ENCODE measurements around the gene ABCC4. TPM values are rescaled to one million over a fixed set of nuclear protein-coding genes. Genes with fewer than 3 reads are reported as not detected.

Gene ABCC4, protein sequence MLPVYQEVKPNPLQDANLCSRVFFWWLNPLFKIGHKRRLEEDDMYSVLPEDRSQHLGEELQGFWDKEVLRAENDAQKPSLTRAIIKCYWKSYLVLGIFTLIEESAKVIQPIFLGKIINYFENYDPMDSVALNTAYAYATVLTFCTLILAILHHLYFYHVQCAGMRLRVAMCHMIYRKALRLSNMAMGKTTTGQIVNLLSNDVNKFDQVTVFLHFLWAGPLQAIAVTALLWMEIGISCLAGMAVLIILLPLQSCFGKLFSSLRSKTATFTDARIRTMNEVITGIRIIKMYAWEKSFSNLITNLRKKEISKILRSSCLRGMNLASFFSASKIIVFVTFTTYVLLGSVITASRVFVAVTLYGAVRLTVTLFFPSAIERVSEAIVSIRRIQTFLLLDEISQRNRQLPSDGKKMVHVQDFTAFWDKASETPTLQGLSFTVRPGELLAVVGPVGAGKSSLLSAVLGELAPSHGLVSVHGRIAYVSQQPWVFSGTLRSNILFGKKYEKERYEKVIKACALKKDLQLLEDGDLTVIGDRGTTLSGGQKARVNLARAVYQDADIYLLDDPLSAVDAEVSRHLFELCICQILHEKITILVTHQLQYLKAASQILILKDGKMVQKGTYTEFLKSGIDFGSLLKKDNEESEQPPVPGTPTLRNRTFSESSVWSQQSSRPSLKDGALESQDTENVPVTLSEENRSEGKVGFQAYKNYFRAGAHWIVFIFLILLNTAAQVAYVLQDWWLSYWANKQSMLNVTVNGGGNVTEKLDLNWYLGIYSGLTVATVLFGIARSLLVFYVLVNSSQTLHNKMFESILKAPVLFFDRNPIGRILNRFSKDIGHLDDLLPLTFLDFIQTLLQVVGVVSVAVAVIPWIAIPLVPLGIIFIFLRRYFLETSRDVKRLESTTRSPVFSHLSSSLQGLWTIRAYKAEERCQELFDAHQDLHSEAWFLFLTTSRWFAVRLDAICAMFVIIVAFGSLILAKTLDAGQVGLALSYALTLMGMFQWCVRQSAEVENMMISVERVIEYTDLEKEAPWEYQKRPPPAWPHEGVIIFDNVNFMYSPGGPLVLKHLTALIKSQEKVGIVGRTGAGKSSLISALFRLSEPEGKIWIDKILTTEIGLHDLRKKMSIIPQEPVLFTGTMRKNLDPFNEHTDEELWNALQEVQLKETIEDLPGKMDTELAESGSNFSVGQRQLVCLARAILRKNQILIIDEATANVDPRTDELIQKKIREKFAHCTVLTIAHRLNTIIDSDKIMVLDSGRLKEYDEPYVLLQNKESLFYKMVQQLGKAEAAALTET (N-terminal part only)
- polyA plus RNA-seq (2014; cell fraction: cytosol; rRNA removed): 18.1 and 18.7 TPM in 2 replicates
- 9.0 and 9.7 TPM in 2 replicates for polyA plus RNA-seq (2014; cell fraction: nucleus; rRNA removed)

GRCh38 chr13:95301183-95301967 is at the start of gene ABCC4:
Gene ABCC4, minus strand, starts transcription at chr13:95301451. Its CDS starts 137 bp downstream, at chr13:95301314.
- DNase-seq (ENCODE audit: low spot score): peak; percentile 82

- no peak for DNase-seq (ENCODE audit: low spot score)
Measured at GRCh38 chr13:95349267-95349666, 48.0 kb upstream of the ABCC4 start.

- DNase-seq (ENCODE audit: low spot score): no peak
Measured at GRCh38 chr13:95343944-95344343, 42.7 kb upstream of the ABCC4 start.

DNA sequence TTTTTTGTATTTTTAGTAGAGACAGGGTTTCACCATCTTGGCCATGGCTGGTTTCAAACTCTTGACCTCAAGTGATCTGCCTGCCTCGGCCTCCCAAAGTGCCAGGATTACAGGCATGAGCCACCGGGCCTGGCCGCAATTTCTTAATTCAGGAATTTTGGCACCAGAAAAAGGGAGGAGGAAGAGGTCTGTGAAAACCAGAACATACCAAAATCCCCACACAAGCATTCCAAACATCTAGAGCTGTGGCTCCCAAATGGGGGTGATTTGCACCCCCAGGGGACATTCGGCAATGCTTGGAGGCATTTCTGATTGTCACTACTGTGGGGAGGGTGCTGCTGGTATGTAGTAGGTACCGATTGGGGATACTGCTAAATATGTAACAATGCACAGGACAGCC is 40.2 kb upstream of the ABCC4 start:
- DNase-seq (ENCODE audit: low spot score): no peak

DNA sequence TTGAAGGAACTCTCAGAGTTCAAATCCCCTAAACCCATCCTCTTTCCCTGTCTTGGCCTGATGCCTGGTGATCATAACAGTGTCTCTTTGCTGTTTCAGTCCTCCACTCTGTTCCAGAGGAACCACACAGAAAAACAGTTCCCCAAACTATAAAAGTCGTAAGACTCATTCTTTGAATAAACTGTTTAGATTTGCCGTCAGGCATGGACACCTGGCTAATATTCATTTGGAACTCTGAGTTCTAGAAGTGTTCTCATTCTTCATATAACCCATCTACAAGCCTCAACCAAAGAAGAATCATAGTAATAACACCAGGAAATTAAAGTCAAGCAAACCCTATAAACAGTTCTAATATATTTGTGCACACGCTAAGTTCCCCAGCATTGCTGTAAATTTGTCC is 37.7 kb upstream of the ABCC4 start:
- DNase-seq (ENCODE audit: low spot score): no peak

GRCh38 chr13:95337597-95337996 is 36.3 kb upstream of the ABCC4 start:
- no peak for DNase-seq (ENCODE audit: low spot score)

GRCh38 chr13:95335667-95336066 is 34.4 kb upstream of the ABCC4 start:
- no peak for DNase-seq (ENCODE audit: low spot score)

DNA sequence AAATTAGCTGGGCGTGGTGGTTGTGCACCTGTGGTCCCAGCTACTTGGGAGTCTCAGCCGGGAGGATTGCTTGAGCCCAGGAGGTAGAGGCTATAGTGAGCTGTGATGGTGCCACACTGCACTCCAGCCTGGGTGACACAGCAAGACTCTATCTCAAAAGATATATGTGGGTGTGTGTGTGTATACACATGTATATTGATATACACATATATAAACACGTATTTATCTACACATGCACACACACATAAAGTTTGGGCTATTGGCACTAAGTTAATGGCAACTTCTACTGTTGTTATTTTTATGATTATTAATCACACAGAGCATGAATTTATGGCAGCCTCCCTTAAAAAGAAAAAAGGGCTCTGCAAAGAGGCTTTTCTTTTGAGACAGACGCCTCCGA is 27.1 kb upstream of the ABCC4 start:
- DNase-seq (ENCODE audit: low spot score): no peak

GRCh38 chr13:95327190-95327589 is 25.9 kb upstream of the ABCC4 start:
- DNase-seq (ENCODE audit: low spot score): no peak

DNA sequence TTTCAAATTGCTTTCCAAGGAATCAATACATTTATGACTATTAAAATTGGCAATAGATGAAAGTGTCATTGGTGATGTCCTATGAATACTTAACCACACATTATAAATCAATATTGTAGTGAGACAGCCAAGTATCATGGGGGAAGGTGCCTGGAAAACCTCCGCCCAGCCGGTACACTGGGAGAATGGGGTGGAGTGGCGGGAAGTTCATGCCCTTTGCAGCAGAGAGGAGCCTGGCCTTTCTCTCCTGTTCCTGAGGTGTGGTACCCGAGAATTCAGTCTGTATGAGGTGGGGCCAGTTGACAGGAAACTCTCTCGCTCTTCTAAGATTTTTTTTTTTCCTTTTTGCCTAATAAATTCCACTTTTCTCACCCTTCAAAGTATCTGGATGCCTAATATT is 25.4 kb upstream of the ABCC4 start:
- no peak for DNase-seq (ENCODE audit: low spot score)

DNA sequence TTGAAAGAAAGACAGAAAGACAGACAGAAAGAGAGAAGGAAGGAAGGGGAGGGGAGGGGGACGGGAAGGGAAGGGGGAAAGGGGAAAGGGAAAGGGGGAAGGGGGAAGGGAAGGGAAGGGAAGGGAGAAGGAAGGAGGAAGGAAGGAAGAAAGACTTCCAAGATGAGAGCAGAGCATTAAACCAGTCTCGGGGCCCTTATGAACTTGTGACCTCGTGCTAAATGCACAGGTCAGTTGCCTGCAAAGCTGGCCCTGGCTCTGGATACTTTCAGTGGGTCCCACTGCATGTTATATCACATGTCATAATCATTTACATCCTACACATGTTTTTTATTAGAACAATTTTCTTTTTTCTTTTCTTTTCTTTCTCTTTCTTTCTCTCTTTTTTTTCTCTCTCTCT is 24.2 kb upstream of the ABCC4 start:
- DNase-seq (ENCODE audit: low spot score): no peak

- DNase-seq (ENCODE audit: low spot score): no peak
Measured at GRCh38 chr13:95323930-95324662, 22.8 kb upstream of the ABCC4 start.

GRCh38 chr13:95319551-95320274 is 18.5 kb upstream of the ABCC4 start:
- DNase-seq (ENCODE audit: low spot score): no peak

DNA sequence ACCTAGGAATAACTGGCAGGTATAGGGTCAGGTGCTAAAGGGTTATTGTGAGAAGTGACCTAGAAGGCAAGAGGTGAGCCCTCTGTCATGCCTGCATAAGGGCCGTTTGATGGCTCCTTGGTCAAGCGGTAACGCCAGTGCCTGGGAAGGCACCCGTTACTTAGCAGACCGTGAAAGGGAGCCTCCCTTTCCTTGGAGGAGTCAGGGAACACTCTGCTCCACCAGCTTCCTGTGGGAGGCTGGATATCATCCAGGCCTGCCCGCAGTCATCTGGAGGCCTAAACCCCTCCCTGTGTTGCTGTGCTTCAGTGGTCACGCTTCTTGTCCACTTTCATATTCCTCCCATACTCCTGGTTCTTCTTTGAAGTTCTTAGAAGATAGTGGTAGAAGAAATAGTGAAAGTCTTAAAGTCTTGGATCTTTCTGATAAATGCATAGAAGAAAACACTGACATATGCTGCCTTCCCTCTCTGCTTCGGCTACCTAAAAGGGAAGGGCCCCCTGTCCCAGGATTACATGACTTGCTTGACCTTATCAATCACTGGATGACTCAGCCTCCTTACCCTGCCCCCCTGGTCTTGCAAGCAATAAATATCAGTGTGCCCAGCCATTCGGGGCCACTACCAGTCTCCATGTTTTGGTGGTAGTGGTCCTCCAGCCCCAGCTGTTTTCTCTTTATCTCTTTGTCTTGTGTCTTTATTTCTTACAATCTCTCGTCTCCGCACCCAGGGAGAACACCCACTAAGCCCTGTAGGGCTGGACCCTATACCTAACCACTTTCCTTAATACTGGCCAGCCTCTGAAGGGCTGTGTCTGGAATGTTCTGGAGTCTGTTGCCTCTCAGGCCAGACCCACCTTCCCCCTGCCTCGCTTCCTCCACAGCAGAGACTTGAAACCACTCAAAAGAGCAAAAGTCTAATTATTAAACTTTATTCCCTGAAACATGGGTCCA is 16.1 kb upstream of the ABCC4 start:
- DNase-seq (ENCODE audit: low spot score): no peak

GRCh38 chr13:95315752-95316151 is 14.5 kb upstream of the ABCC4 start:
- DNase-seq (ENCODE audit: low spot score): no peak

DNA sequence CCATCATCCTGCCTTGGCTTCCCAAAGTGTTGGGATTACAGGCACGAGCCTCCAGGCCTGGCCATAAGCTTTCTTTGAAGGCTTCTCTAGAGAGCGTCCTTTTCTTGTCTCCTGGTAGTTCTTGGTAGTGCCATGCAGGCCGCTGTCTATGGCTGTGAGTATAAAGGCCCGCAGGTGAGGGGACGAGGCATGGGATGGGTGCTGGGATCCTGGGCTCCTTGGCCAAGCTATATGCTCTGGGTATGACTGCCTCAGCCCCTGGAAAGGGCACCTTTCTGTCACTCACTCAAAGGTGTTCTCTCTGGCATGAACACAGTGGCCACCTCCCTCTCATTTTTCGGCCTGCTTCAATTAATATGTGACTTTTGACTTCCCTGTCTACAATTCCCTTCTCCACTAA is 6.3 kb upstream of the ABCC4 start:
- no peak for DNase-seq (ENCODE audit: low spot score)

GRCh38 chr13:95304453-95304852 is 3.2 kb upstream of the ABCC4 start:
- no peak for DNase-seq (ENCODE audit: low spot score)

DNA sequence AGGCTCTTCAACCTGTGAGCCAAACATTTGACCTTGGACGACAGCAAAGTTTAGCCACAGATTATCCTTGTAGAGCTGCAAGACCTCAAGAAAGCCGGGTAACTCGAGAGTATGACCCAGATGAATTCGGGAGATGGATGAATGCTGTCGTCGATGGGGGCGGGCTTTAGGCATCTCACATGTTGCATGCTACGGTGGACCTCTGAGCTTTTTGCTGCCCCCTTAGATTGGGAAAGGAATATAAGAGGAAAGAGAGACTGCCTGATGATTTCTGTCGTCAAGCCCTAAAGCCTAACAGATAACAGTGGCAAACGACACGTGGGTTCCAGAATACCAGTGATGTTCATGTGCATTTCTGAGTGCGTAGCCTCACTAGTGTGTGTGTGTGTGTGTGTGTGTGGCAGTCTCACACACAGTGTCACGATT is 730 bp upstream of the ABCC4 start:
- DNase-seq (ENCODE audit: low spot score): peak; percentile 80

All from SK-N-DZ (cell line).